ENCODE measurements around the gene GNAI1.

GNAI1 gene

GRCh38 chr7:80161466-80161865, 26.8 kb downstream of the GNAI1 start:
- DNase-seq = no peak

DNA sequence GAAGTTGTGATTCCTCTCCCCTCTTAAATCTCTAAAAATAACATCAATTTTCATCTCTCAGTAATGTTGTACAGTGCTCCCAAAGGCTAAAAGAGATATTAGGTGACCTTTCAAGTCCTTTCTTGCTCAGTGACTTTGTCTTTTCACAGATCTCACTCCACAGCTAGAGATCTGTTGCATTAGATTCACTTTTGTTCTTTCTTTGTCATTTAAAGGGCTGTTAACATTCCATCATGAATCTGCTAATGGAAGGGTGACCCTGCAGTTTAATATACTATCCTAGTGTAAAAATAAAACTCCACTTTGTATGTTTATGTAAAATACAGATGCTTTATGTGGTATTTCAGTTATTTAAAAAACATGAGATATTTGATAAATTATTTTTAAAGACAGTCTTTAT, 30.5 kb downstream of the GNAI1 start:
- DNase-seq = no peak

- no peak for DNase-seq
These were observed 35.8 kb downstream of the GNAI1 start for GRCh38 chr7:80170445-80170844.

- no peak for DNase-seq
These were observed 37.8 kb downstream of the GNAI1 start for GRCh38 chr7:80172387-80172786.

DNA sequence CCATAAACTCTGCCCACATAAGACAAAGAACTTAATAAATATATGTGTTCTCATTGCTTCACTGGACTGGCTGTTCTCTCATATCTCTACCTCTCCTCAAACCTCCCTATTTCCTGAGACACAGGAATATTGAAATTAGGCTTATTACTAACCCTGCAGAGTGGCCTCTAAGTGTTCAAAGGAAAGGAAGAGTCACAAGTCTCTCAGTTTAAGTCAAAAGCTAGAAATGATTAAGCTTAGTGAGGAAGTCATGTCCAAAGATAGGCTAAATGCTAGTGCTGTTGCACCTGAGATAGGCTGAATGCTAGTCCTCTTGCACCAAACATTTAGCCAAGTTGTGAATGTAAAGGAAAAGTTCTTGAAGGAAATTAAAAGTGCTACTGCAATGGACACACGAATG, 41.1 kb downstream of the GNAI1 start:
- DNase-seq = no peak

DNA sequence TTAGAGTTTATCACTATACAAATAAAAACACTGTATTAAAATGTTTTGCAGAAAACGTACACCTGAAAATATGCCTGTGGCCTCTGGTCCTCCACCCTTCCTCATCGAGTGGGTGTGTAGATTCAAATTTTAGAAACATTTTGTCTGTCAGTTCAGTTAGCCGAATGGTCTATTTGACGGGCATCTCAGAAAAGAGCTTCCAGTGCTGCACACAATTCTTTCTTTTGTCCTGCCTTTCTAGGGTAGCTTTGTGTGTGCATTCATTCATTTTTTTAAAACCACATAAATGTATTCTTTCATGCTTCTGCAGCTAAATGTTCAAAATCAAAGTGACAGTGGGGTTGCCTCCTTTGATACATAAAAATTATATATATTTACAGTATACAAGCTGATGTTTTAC, 46.8 kb downstream of the GNAI1 start:
- DNase-seq = no peak

GRCh38 chr7:80182630-80183276, 48.1 kb downstream of the GNAI1 start:
- DNase-seq = no peak

GRCh38 chr7:80183351-80183750, 48.7 kb downstream of the GNAI1 start:
- no peak for DNase-seq

DNA sequence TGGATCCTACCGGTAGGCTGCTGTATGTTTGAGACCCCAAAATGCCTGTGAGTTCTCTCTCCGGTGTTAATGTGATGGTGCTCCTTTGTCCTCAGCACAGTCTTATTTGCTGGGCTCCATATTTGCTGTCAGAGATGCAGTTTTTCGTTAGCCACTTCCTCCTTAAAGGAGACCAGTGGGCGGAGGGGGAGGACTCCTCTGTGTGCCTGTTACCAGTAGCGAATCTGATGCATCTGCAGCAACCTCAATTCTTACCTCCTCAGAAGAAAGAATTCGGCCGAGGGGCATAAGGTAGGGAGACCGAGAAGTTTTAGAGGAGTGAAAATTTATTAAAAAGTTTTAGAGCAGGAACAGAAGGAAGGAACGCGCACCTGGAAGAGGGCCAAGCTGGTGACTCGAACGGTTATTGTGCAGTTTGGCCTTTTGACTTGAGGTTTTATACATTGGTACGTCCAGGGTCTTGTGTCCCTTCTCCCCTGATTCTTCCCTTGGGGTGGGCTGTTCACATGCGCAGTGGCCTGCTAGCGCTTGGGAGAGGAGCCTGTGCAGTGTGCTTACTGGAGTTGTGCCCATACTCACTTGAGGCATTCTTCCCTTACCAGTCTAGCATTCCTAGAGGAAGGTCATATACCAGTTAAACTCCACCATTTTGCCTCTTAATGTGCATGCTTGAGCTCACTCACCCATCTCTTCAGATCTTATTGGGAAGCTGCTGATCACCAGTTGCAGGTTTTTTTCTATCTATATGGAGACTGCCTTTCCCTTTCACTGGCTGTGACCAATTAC, 49.5 kb downstream of the GNAI1 start:
- no peak for DNase-seq

DNA sequence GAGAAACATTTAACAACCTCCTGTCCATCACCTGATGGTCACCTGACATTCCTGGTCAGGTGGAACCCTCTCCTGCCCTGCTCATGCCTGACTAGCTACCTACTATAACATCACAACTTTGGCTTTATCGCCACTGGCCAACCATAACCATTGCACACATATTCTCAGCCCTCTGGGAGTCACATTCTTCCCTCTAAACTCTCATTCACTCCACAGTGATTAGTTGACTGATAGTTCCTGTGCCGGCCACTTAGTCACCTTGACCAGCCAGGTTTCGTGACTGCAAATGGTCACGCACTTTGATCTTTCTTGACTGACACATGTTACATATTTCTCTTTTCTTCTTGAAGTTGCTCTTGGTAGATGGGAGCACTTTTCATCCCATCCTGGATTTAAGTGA, 50.1 kb downstream of the GNAI1 start:
- DNase-seq = no peak

- no peak for DNase-seq
These were observed 50.9 kb downstream of the GNAI1 start for GRCh38 chr7:80185571-80185970.

DNA sequence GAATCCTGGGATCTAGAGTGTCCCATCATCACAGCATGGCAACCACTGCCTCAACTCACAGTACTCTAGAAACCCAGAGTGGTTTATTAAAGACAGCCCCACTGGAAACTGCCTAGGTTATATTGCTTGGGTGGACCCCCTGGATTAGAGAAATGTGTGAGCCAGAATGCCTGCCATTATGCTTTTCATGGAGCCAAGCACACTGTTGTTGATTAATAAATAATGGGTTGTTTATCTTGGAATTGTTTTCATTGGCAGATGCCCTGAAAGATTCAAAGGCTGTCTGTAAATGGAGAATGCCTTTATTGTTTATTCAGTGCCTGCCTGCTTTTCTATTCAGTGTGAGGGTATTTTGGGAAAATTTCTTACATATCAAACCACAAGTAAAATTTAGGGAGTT, 52.1 kb downstream of the GNAI1 start:
- DNase-seq = no peak

- DNase-seq = no peak
These were observed 52.6 kb downstream of the GNAI1 start for GRCh38 chr7:80187279-80187678.

GRCh38 chr7:80187727-80188126, 53.1 kb downstream of the GNAI1 start:
- no peak for DNase-seq

- DNase-seq = no peak
These were observed 55.0 kb downstream of the GNAI1 start for GRCh38 chr7:80189638-80190037.

DNA sequence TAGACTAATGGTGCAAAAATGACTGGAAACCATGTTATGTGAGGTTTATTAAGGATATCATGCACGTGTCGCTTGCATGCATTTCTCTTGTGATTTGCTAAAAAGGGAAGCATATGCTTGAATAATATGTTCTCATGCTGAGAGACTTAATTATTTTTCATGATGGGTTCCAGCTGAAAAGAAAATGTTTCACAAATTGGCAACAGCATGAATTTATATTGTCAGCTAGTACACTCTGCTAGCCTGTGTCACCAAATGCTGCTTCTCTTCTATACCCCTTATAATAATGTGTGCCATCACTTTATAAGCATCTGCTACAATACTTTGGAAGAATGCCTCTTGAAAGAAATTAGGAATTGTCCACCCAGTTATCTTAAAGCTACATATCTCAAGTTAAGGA, 63.0 kb downstream of the GNAI1 start:
- no peak for DNase-seq

DNA sequence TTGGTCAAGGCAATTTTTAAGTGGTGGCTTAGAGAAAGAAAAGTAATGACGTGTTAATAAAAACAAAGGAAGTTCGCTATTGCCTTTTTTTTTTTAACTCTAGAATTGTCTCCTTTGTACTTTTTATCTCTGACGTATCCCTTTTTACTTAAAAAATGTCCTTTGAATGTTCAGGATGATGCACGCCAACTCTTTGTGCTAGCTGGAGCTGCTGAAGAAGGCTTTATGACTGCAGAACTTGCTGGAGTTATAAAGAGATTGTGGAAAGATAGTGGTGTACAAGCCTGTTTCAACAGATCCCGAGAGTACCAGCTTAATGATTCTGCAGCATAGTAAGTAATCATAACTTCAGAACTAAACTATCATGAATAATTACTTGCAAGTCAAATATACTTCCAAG, 64.4 kb downstream of the GNAI1 start:
- no peak for DNase-seq

DNA sequence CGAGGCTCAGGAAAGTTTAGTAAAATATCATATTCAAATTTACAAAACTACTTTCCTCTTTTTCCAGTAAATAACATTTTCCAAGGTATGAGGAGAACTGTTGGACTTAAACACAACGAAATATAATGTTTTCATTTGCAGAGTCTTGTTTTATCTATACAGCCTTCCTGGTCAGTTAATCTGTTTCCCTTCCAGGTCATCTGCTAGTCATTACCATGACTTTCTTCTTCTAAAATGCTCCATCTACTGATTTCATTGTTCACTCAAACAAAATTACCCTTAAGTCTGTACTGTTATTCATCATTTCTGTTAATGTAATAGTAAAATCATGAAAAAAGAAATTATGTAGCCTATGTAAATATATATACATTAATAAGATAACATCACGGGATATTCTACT, 69.8 kb downstream of the GNAI1 start:
- no peak for DNase-seq

DNA sequence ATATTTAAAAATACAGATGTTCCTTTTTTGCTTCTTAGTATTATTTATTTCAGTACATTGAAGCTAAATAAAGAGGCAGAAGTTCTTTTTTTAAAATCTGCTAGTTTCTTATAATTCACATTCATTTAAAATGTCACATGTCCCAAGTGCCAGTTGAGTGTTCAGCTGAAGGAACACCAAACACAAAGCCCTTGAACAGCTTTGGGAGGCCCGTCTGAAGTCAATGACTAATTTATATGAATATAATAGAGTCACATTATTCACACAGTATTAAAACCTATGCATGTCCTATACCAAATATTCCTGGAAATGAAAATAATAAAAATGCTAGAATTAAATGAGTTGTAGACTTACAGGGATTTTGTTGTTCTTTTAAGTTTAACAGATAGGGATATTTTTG, 70.3 kb downstream of the GNAI1 start:
- DNase-seq = no peak

GRCh38 chr7:80206763-80207162, 72.1 kb downstream of the GNAI1 start:
- no peak for DNase-seq

DNA sequence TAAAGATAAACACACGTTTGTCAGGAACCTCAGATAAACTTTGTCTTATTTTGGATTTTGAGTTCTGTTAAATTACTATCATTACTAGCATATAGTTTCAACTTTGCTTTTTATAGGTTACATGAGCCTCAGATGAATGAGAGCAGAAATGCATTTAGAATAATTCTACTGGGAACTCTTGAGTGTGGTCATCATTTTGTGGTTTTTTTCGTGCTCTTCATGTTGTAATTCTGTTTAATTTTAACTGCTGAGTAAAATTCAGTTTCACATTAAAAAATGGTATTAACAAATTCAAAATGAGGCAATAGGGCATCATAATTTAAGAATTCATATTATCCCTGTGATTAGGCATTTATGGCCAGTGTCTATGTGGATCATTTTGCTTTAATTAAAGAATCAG, 72.9 kb downstream of the GNAI1 start:
- DNase-seq = no peak

GRCh38 chr7:80208700-80209099, 74.1 kb downstream of the GNAI1 start:
- no peak for DNase-seq

DNA sequence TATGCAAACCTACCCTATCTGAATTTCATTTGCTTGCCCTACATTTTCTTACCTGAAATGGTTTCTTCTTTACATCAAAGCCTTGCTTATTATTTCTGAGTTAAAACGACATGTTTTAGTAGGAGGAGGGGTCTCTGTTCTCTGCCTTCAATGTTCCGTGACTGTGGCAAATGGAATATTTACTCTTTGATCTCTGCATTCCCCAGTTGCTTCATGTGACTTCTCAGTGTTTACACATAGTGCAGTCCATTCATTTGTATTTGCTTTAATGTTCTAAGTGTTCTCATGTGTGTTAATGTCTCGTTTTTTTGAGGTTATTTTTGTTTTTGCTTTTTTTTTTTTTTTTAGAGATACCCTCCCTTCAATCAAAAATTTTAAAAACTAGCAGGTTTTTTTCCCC, 75.8 kb downstream of the GNAI1 start:
- no peak for DNase-seq

GRCh38 chr7:80213814-80214213, 79.2 kb downstream of the GNAI1 start:
- no peak for DNase-seq

GRCh38 chr7:80215734-80216133, 81.1 kb downstream of the GNAI1 start:
- DNase-seq = no peak
